Measurements from ENCODE around the gene BSDC1.

Gene BSDC1

DNA sequence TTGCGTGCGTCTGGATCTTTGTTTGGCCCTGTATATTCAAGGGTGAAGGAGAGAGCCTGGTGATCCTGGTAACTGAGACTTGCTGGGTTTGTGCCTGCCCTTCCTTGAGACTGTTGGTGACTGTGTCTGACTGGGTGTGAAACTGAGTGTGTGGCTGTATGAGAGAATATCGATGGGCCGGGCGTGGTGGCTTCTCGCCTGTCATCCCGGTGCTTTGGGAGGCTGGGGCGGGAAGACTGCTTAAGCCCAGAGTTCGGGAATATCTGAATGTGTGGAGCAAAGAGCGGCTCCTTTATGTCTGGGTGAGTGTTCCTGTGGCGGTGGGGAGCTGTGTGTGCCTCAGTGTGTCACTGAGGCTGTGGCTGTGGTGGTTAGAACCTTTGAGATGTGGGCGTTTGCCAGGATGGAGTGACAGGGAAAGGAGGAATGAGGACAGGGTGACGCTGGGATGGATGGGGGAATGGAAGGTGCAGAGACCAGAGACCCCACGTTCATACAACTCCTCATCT is 55.5 kb downstream of the BSDC1 start:
- in situ Hi-C loops (cut with HindIII; ENCODE audit: low sequenced_read_pairs) = no loop called here

DNA sequence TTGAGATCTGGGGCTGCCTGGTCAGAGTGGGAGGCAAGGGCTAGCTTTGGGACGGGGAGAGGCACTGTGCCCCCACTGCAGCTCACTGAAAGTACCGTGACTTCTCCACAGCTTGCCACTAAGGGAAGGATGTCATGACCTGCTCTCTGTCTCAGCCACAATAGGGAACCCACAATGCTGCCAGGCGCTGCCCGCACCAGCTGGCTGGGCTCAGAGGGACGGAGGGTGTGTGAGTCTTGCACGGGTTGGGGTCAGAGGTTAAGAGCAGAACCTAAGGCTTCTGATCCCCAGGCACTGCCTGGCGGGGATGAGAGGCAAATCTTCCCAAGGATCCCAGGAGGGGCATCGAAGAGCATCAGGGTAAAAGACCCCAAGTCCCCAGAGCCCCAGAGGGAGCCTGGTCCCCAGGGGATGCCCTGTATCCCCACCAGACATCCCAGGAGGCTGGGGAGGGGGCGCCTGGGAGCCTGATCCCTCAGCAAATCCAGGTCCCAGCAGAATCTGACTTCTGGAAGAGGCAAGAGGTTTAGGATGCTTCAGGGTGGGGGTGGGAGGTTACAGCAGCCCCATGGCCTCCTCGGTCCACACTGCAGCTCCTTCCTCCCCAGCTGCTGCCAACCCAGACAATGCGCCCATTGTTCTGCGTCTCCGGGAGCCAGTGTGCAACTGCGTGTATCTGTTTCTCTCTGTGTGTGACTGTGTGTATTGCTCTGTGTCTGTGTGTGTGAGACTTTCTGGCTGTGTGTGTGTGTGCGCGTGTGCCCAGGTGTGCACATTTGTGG is 56.2 kb downstream of the BSDC1 start:
- in situ Hi-C loops (cut with HindIII; ENCODE audit: low sequenced_read_pairs) = no loop called here

DNA sequence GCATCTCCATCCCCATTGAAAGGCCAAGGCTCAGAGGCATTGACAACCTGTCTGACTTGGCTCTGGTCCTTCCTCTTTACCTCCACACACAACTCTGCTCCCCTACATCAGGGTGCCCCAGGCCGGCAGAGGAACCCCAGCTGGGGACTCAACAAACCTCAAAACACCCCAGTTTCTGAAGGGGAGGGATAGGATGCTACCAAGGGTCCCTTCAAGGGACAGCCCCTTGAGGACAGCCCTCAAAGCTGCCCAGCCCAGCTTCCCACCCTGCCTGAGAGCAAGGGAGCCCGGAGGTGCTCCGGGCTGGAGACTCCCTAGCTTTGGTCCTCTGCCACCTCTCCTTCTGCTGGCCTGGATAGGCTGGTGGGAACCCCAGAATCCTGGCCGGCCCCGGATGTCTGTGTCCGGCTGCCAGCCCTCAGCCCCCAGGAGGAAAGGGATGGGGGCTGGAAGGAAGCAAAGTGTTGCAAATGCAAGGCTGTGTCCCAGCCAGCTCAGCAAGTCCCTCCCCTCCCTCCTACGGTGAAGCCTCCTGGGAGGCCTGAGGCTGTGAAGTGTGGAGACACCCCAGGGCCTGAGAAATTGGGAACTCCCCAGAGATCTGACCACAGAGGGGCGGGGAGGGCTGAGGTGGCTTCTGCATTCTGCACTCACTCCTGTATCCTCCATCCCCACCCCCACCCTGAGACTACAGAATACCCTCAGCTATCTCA is 57.1 kb downstream of the BSDC1 start:
- in situ Hi-C loops (cut with HindIII; ENCODE audit: low sequenced_read_pairs) = no loop called here

DNA sequence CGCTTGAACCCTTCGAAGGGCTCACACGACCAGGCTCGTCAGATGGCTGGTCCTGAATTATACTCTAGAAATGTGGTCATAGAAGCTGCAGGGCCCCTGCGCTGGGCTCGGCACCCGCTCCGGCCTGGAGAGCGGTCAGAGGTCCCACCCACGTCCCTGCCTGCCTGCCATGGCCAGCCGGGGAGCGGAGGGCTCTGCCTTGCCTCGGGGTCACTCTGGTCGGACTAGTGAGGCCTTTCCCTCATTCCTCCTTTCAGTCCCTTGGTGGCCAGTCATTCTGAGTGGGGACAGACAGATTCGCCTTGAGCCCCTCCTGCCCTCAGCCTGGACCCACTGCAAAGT is 57.7 kb downstream of the BSDC1 start:
- in situ Hi-C loops (cut with HindIII; ENCODE audit: low sequenced_read_pairs) = no loop called here

DNA sequence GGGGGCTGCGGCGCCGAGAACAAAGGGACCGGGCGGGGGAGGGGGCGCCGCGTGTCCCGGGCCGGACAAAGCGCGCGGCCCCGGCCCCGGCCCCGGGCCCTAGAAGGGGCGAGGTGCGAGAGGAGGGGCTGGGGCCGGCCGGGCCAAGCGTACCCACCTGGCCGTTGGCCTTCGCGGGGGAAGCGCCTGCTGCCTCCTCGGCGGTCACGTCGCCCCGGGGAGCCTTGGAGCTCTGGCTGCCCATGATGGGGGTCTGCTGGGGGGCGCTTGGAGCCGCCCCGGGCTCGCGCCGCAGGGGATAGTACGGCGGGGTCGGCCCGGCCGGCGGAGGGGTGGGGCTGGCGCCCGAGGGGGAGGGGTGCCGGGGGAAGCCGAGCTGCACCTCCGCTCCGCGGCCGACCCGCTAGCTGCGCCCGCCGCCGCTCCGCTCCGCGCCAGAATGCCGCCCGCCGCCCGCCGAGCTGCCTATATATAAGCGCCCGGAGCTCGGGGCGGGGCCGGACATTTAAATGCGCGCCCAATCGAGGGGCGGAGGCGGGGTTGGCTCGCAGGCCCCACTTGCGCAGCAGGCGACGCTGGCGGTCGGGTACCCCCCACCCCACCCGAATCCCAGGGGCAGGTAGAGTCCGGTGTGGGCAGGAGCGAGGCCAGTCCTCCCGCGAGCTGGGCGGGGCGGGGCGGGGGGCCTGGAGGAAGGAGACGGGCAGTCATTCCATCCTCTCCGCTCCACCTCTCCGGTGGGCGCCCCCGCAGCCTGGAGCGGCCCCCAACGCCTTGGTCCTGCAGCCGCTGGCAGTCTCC is 58.3 kb downstream of the BSDC1 start, which contains the start of gene MARCKSL1:
MARCKSL1 (minus strand) TSS at position 444 of the 801 bp plus-strand sequence; CDS start at position 244, 200 bp downstream.
- in situ Hi-C loops (cut with HindIII; ENCODE audit: low sequenced_read_pairs) = no loop called here

DNA sequence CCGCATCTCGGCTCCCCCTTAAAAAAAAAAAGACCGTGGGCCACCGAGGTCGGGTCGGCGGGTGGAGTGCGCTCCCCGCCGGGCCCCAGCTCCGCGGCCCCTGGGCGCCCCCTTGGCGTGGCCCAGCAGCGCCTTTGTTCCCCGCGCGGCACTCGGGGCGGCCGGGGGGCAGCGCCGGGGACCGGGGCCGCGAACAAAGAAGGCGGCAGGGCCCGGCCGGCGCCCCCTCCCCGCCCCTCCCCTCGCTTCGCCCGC is 58.8 kb downstream of the BSDC1 start:
- in situ Hi-C loops (cut with HindIII; ENCODE audit: low sequenced_read_pairs) = no loop called here

DNA sequence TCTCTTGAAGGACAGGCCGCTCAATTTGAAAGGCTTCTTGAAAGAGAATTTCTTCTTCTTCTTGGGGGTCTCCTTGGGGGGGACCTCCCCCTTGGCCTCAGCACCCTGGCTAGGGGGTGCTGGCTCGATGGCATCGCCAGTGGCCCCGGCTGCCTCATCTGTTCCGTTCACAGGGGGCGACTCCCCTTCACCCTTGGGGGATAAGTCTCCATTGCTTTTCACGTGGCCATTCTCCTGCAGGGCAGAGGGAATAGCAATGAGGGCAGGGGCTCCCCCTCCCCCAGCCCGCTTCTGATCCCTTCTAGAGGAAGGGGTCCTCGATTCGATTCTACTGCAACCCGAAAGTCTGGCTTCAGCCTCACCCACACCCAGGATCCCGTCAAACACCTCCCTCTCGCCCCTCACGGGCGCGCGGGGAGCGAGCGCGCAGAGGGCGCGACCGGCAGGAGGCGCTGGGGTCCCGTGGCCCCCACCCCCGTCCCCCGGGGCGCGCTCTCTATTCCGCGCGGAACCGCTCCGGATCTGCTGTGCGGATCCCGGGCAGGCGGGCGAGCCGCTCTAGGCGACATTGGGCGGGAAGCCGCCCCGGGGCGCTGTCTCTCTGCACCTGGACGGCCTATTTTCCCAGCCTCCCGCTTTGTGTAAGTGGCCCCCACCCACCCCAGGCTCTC is 59.2 kb downstream of the BSDC1 start:
- in situ Hi-C loops (cut with HindIII; ENCODE audit: low sequenced_read_pairs) = no loop called here

DNA sequence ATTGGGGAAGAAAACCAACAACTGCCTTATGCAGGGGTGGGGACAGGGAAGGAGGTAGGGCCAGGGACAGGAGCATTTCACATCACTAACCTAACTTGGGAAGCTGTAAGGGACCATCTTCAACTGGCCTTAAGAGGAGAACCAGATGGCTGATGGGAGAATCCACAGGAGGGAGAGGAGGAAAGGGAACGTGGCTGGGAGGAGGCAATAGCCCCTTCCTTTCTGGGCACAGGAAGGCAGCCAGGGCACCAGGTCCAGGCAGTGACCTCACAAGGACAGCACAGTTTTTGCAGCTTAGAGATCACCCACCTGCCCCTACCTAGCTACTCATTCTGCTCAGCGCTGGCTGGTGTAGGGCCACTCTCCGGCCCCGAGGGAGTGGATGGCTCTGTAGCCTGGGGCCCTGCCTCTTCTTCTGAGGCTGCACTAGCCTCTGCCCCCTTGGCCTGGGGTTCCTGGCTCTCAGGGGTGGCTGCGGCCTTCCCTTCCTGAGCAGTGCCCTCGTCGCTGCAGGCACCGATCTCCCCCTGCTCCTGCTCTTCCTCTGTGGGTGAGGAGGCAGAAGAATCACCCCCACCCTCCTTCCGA is 59.9 kb downstream of the BSDC1 start:
- in situ Hi-C loops (cut with HindIII; ENCODE audit: low sequenced_read_pairs) = no loop called here

DNA sequence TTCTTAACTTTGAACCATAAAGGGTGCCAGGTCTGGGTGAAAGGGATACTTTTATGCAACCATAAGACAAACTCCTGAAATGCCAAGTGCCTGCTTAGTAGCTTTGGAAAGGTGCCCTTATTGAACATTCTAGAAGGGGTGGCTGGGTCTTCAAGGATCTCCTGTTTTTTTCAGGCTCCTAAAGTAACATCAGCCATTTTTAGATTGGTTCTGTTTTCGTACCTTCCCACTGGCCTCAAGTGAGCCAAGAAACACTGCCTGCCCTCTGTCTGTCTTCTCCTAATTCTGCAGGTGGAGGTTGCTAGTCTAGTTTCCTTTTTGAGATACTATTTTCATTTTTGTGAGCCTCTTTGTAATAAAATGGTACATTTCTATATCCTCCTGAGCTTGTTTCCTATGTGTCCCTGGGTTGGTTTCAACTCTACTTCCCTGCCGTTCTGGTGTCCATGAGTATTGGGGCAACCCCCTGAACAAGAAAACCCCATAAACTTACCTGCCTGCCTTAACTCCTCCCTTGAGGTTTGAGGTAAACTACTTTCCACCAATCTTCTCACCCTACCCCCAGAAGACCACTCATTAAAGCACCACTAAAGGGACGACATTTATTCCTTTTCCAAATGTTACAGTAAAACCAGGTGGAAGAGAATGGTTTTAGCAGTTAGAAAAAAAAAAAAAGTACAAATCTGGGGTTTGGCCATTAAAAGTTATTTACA is 60.8 kb downstream of the BSDC1 start:
- in situ Hi-C loops (cut with HindIII; ENCODE audit: low sequenced_read_pairs) = no loop called here

DNA sequence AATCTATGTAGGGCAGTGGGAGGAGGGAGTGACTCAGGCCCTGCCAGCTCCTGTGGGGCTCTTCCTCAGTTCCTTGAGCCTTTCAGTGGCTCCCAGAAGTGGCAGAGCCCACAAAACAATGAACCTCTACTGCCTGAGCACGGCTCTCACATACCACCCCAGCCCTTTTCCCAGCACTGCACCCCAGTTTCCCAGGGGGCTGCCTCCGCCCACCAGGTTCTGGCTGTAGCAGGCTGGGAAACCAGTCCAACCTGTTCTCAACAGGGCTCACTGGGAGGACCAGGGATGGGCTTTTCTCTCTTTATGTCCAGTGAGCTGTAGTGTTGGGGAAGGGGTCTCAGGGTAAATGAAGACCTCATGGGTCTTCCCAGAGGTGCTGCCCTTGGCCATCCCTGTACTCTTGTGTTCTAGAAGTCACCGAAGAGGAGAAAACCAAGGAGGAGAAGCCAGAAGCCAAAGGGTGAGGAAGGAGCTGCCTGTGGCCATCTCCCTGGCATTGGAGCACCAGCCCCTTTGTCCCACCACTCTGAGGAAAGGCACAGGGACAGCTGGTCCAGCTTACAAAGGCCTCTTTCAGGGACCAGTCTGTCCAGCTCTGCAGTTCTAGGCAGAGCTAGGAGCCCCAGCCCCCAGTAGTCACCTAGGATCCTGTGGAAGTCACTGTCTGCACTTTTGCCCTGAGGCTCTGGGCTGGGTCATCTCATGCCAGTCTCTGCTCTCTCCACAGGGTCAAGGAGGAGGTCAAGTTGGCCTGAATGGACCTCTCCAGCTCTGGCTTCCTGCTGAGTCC is 61.8 kb downstream of the BSDC1 start:
- in situ Hi-C loops (cut with HindIII; ENCODE audit: low sequenced_read_pairs) = no loop called here

DNA sequence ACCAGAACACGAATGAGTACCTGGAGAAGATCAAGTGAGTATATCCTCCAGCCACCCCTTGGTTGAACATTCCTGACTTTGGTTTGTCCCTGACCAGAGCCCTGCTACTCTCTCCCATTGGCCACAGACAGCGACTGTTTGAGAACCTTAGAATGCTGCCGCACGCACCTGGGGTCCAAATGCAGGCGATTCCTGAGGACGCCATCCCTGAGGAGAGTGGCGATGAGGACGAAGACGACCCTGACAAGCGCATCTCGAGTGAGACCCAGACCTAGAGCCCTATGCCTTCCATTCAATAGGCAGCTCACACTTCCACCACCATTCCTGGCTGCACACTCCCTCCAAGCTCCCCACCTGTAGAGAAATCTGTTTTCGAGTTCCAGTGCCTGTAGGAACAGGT is 62.7 kb downstream of the BSDC1 start:
- in situ Hi-C loops (cut with HindIII; ENCODE audit: low sequenced_read_pairs) = no loop called here

DNA sequence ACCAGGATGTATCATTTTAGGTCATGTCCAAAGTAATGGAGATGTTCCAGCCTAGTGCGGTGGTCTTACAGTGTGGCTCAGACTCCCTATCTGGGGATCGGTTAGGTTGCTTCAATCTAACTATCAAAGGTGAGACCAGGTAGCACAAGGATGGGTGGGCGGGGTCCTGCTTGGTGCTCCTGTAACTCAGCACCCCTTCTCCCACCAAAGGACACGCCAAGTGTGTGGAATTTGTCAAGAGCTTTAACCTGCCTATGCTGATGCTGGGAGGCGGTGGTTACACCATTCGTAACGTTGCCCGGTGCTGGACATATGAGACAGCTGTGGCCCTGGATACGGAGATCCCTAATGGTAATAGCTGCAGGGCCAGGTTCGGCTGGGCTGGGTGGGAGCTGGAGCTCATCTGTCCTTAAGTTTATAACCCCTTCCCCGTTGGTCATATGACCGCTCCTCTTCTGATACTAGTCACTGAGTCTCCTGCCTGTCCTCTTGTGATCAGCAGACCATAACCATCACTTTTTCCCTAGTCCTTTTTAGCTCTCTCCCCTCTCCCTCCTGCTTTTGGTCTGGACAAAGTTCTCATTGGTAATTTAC is 63.6 kb downstream of the BSDC1 start:
- in situ Hi-C loops (cut with HindIII; ENCODE audit: low sequenced_read_pairs) = no loop called here

DNA sequence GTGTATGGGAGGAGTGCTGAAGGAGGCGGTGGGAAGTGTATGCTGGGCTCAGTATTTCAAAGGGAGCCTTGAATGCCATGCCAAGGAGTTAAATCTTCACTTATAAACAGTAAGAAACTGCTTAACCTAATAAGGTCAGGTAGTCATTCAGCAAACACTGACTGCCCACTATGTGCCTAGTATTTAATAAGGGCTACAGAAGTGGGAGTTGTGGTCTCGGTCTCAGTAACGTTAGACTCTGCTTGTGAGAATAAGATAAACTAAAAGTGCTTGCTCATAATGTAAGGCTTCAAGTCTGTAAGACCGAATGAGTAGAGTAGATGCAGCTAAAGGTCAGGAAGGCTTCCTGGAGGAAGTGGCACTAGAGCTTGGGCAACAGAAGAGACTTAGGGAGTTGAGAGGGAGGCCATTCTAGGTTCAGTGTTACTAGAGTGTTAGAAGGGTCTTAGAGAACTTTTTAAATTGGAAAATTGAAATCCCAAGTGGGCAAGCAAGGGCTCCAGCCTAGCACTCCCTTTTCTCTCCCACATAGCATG is 64.2 kb downstream of the BSDC1 start:
- in situ Hi-C loops (cut with HindIII; ENCODE audit: low sequenced_read_pairs) = loop anchor here (5.0 kb wide), 1 partner anchor 47 kb away; no protein-coding TSS in a partner anchor

DNA sequence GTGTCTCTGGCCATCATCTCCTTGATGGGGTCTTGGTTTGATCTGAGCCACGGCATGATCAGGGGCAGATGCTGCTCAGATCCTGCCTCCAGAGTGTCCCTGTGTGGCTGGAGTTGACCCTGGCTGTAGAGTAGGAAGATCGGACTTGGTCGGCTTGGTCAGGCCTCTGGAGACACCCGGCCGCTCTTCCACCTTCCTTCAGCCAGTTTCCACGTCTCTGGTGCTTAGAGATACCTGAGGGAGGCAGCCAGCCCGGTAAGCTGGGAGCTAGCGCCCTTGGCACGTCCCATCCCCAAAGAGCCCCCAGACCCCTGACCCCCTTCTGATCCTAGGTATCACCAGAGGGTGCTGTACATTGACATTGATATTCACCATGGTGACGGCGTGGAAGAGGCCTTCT is 67.0 kb downstream of the BSDC1 start:
- in situ Hi-C loops (cut with HindIII; ENCODE audit: low sequenced_read_pairs) = loop anchor here (5.0 kb wide), 1 partner anchor 50 kb away; no protein-coding TSS in a partner anchor

DNA sequence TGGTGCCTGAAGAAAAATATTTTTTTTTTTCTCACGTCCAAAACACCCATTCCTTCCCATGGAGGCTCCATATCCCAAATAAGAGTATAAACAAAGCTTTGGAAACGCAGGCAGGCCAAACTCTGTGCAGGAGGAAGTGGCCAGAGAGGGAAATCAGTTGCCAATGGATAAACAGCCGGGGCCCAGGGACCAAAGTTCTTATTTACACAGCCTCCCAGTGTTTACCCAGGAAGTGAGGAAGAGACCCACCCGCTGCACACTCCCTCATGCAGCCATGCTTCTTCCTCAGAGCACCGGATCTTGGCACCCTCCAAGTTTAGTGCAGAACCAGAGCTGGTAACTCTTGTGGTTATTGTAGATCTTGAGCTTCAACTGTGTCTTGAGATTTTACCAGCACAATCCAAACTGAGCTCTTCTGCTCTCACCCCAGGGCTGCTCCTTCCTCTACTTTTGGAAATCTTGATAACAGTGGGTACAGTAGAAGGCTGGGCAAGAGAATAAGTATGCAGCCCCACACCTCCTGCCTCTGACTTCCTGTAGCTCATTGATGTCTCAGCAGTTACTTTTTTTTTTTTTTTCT is 72.4 kb downstream of the BSDC1 start:
- in situ Hi-C loops (cut with HindIII; ENCODE audit: low sequenced_read_pairs) = no loop called here

DNA sequence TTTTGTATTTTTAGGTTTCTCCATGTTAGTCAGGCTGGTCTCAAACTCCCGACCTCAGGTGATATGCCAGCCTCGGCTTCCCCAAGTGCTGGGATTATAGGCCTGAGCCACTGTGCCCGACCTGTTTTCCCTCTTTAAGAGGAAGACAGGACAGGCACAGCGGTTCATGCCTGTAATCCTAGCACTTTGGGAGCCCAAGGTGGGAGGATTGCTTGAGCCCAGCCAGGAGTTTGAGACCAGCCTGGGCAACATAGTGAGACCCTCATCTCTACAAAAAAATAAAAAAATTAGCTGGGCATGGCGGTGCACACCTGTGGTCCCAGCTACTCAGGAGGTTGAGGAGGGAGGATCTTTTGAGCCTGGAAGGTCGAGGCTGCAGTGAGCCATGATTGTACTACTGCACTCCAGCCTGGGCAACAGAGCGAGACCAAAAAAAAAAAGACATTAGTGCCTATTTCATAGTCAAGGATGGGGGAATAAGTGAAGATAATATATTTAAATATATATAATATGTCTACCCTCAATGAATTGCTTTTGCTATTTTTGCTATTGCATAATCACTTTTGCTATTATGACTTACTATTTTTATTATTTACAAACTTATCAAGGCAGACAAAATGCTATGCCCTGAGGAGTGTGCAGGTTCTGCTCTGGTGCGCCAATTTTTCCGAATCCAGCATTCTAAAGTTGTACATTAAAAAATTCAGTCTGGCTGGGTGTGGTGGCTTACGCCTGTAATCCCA is 75.9 kb downstream of the BSDC1 start:
- in situ Hi-C loops (cut with HindIII; ENCODE audit: low sequenced_read_pairs) = no loop called here

DNA sequence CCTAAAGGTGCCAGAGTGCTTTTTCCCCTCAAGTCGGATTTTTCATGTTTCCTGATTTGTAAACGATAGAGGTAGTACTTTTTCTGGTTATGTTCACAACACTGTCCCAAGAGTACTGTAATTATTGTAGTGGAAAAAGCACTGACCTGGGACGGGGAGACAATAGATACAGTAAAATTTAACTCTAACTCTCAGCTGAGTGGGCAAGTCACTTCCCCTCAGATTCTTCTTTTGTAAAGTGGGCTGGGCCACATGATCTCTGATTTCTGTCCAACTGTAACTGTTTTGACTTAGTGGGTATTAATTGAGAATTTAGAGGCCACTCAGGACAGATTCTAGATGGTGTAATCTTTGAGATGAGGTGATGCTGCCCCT is 77.4 kb downstream of the BSDC1 start:
- in situ Hi-C loops (cut with HindIII; ENCODE audit: low sequenced_read_pairs) = no loop called here

All from endothelial cell of hepatic sinusoid (primary cell).